GM18861 (cell line): ENCODE measurements around the gene SSBP1.
"Not testable (repeated sequence)": the region's sequence is repeated elsewhere in the genome, so short reads cannot be mapped to it uniquely, and the experiment has no call there.

ENCODE experiments used
- ATAC-seq: cut with Tn5 transposase; IDR thresholded peaks from one replicate; pipeline ENCODE4 v1.9.1; 2021; ENCODE audit not compliant: unreplicated experiment

The SSBP1 gene, protein sequence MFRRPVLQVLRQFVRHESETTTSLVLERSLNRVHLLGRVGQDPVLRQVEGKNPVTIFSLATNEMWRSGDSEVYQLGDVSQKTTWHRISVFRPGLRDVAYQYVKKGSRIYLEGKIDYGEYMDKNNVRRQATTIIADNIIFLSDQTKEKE

DNA sequence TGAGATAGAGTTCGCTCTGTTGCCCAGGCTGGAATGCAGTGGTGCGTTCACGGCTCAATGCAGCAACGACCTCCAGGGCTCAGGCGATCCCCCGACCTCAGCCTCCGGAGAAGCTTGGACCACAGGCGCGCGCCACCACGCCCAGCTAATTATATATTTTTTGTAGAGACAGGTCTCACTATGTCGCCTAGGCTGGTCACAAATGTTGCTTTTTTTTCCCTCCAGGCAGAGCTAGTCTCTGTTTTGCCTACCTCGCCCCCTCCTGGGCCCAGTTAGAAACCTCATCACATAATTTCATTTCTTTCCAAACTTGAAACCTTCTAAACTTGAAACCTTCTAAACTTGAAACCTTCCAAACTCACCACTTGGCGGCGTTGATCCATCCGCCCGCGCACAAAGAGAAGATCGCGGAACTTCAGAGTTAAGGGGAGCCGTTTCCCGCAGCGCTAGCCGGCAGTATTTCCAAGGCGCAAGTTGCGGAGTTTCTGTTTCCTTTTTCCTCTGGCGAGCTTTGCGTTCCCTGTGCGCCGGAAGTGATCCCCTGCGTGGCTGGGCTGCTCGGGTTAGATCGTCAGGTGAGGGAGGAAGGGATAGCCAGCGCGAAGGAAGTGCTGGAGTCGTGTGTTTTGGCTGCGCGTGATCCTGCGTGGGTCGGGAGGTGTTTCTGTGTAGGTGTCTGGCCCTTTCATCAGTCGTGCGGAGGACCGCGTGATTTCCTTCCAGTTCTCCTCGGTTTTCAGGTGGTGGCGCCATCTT lies at the start of gene SSBP1:
TSS of gene SSBP1 (plus strand) at position 523 of the 756 bp plus-strand sequence. CDS start 809 bp downstream, outside the sequence.
- peak; percentile 88 for ATAC-seq

DNA sequence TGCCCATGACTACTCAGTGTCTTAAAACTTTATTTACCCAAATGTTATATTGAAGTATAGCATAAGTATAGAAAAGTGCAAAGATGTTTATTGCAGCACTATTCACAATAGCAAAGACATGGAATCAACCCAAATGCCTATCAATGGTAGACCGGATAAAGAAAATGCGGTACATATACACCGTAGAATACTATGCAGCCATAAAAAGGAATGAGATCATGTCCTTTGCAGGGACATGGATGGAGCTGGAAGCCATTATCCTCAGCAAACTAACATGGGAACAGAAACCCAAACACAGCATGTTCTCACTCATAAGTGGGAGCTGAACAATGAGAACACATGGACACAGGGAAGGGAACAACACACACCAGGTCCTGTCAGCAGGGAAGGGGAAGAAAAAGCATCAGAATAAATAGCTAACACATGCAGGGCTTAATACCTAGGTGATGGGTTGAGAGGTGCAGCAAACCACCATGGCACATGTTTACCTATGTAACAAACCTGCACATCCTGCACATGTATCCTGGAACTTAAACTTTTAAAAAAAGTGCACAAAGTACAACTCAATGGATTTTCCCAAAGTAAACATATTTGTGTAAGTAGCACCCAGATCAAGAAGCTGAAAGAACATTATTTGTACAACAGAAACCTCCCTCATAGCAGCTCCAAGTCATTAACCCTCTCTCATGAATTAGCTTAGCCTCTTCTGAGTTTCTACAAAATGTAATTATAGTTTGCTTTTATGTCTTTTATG lies 48.9 kb upstream of the SSBP1 start:
- not testable (repeated sequence) for ATAC-seq

DNA sequence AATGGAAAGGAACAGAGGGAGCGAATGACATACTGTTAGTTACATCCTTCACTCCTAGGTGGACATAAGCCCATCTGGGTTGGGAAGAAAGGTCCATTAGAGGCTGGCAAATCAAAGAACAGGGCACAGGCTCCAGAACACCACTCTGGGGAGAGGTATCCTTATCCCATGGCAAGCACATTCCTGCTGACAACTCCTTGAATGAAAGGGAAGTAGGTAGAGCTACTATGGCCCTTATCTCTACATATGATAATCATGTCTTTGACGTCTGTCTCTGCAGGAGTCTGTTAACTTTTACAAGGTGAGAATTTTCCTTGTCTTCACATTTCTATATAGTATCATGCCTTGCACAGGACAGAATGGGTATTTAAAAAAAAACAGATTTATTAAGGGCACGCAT lies 46.6 kb upstream of the SSBP1 start:
- ATAC-seq: no peak

DNA sequence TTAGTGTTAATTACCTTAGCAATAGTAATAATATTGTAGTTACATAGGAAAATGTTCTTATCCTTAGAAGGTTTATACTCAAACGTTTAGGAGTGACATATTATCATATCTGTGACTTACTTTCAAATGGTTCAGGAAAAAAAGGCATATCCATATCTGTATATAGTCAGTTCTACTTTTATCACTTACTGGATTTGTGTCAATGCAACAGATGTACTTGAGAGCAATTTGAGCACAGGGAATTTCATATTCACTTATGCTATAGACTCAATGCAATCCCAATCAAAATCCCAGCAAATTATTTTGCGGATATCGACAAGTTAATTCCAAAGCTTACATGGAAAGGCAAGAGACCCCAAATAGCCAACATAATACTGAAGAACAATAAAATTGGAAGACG lies 46.2 kb upstream of the SSBP1 start:
- no peak for ATAC-seq

DNA sequence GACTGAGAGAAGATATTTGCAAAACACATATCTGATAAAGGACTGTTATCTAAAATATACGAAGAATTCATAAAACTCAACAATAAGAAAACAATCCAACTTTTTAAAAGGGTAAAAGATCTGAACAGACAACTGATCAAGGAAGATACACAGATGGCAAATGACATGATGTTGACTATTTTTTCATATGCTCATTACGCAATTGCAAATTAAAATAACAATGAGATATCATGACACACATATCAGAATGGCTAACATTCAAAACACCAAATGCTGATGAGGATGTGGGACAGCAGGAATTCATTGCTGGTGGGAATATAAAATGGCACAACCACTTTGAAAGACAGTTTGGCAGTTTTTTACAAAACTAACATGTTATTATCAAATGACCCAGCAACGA lies 45.1 kb upstream of the SSBP1 start:
- no peak for ATAC-seq

DNA sequence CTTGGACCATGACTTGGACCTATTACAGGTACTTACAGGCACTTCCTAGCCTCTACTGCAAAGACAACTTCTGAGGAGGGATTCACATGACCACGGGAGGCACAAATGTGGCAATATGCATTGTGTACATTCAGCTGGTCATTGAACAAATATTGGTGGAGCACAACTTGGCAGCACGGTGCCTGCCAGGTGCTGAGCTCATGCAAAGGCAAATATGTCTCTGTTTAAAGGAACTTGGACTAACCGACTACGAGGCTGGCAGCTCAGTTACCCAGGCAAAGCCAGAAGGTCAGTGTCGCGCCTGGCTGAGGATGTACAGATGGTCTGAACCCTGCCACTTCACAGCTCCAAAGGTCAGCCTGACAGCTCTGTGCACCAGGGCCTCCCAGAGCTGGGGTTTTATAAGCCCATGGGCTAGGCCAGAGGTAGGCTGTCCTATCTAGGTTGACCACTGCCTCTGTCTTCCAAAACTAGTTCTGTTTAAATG lies 42.3 kb upstream of the SSBP1 start:
- ATAC-seq: peak; percentile 37

DNA sequence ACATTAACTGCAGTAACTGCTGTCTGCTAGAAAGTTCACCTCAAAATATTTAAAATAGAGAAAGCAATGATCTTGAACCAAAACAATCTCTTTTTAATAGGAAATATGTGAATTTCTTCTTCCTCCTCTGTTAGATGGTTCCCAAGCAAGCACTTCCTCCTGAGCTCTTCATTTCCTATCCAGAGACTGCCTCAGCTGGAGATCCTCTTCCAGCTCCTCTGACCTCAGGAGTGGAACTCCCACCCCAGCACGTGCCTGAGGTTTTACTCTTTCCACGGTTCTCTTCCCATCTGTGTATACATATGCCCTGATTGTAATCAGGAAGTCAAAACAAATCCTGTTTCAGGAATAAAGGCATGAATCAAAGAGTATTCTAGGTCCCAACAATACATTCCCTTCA lies 41.8 kb upstream of the SSBP1 start:
- no peak for ATAC-seq

DNA sequence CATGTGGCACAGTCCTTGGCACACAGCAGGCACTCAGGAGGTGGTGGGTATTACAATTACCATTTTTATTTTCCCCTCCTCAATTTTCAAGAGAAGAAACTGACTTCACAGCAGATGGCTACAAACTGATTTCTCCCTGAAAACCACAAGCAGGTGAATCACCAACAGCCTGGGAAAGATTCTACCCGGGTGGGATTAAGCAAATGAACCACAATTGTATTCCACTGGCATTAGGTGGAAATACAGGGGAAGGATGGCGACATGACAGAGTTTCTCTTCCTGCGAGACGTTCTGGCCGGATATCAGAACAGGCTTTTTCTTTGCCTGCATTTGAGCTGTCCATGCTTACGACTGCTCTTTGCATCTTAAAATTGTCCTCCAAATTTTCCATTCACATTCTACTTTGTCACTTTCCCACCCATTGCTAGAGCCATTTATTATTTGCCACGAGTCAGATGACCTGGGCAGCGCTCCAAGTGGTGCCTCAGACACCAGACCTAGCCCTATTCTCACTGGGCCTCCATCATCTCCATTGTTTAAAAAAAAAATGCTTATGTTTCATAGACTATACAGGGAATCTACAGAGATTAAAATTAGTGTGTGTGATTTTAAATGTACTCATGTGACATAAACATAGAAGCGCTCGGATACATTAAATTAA lies 40.8 kb upstream of the SSBP1 start:
- ATAC-seq: no peak

DNA sequence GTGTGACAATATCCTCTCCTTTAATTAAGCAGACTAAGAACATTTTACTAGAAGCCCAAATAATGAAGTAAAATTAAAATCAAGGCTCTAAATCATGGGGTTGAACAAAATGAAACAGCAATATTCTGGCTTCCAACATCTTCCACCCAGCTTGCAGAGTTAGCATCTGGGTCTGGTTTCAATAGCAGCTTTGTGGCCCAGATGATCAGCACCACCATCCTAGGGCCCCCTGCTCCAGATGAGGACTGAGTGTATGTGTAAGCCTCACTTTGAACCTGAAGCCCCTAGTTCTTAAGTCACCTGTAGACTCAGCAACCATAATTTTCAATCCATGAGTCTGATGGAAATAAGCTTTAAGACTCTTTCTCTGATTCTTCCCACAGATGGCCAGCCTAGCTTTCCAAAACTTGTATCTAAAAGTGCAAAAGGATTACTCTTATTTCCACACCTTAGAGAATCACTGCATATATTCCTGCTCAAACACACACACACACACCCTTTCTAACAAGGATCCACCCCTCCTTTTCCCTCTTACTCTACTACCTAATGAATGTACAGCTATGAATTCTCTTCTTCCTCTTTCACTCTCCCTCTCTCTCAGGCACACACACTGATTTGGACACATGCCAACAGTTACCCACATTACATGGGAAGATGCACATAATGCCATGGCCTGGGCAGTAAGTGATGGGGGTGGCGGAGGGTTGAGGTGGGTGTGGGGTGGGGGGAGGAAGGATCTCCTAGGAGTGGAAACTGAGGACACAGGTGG lies 39.7 kb upstream of the SSBP1 start:
- no peak for ATAC-seq

DNA sequence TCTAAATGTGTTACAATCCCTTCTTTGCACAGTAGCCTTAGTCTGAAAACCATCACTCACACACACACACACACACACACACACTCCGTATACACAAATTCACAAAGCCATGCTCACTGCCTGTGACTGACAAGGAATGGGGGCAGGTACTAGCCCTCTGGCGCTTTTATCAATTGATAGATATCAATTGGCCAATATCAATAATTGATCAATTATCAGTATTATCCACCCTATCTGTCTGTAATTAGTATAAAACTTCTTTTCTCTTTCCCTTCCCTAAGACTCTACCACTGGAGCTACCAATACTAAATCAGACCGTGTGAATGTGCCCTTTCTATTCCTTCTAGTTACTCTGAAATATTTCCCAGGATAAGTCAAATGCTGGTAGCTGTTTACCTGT lies 38.3 kb upstream of the SSBP1 start:
- no peak for ATAC-seq

DNA sequence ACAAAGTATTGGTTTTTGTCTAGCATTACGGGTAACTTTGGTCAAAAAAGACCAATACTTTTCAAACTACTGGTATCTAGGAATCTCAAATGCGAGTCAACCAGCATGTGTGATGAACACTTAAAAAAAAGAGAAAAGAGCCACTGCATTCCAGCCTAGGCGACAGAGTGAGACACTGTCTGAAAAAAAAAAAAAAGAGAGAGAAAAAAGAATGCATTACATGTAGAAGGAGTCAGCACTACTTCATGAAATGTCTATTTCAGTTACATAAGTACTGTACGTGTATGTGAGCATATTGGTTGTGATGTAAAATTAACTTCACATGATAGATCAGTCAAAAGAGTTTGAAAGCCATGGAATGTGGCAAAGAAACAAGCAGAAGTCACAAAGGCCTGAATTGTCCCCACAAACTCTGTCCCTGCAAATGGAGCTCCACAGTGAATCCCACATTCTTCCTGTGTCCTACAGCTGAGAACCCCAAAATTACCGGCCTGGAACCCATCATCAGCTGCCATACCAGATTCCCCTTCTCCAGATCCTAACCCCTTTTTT lies 37.8 kb upstream of the SSBP1 start:
- no peak for ATAC-seq

DNA sequence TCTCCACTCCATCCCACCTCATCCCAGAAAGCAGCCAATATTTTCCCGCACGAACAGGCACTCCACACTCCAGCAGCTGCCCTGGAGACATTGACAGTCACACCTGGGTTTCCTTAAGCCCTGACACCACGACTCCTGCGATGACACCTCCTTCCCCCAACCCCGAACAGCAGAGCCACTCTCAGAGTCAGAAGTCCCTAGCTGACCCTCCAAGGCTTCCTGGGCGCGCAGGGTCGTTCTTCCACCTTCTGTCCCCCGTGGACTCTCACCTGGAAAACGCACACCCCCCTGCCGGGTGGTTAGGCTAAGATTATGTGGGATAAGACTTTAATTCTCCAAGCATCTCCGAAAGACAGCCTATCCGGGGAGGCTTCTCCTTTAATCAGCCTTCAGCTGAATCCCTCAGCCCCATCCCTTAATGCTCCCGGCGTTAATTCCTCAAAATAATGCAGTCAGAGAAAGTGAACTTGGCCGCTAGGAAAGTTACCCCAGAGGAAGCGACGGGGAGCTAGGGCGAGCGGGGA lies 37.2 kb upstream of the SSBP1 start:
- ATAC-seq: no peak

DNA sequence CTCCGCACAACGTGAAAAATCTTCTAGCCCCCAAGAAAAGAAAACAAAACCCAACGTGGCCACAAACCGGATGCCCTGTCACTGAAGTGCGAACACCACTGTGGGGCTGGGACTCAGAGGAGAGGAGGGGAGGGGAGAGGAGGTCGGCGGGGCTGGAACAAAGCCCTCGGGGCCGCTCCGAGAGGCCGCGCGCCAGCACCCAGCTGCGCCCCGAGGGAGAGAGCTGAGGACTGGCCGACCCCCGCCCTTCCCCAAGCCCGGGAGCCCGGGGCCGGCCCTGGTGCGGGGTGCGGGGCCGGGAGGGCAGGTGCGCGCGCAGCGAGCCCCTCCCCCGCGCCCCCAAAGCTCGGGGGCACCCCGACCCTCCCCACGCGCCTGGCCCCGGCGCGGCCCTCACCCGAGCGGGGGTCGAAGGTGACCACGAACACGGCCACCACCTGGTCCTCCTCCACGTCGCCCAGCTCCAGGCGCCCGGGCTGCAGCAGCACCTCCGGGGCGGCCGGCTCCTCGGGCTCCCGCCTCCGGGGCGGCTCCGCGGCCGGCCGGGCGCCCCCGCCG lies 36.6 kb upstream of the SSBP1 start:
- peak; percentile 61 for ATAC-seq

DNA sequence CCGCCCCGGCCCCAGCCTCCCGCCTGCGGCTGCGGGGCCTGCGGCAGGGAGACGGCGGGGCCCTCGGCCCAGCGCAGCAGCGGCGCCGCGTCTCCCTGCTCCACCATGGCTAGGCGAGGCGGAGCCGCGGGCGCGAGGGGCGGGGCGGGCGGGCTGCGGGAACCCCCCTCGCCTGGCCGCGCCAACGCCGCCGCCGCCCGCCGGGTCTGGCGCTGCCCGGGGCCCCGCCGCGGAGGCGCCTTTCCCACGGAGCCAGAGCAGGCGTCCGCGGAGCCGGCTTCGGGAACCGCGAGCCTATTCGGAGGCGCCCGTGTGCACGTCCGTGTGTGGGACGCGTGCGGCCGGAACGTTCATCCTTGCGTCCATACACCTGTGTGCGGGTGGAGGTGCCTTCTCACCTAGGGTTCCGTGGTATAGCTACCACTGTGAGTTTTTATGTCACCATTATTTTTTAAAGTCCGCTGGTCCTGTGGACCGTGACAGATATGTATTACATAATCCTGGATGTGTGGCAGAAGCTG lies 36.1 kb upstream of the SSBP1 start, which contains the start of gene DENND11:
TSS of gene DENND11 (minus strand) at position 120 of the 521 bp plus-strand sequence. CDS start at position 107, 13 bp downstream.
- peak; percentile 53 for ATAC-seq

DNA sequence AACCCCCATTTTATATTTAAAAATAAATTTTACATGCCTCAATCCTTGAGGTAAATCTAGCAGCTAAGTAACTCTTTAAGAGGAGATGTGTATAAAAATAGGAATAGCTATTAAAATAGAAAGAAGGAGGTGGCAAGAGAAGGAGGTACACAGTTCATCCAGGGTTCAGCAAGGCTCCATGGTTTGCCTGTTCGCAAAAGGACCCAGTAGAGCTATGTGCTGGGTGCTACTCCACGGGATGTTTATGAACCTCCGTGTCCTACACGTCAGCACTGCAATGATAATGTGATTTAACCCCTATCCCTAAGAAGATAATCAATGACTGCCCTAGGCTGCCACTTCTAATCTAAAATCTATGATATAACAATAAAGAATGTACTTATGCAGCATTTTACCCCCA lies 35.3 kb upstream of the SSBP1 start:
- ATAC-seq: no peak

DNA sequence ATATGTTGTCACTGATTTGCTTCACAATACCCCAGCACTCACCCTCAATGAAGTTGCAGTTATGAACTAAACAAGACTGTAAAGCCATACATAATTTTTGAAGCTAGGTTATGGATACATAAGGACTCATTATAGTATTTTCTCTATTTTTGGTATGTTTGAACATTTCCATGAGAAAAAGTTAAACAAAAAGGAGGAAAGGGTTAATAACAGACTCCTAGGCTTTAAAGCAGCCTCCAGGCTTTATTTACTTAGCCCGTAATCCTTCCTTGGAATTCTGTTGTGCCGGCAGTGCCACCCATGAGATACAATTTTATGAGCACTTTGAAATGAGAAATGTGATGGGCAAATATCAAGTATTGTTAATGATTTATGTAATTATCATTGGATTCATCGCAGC lies 34.0 kb upstream of the SSBP1 start:
- no peak for ATAC-seq

DNA sequence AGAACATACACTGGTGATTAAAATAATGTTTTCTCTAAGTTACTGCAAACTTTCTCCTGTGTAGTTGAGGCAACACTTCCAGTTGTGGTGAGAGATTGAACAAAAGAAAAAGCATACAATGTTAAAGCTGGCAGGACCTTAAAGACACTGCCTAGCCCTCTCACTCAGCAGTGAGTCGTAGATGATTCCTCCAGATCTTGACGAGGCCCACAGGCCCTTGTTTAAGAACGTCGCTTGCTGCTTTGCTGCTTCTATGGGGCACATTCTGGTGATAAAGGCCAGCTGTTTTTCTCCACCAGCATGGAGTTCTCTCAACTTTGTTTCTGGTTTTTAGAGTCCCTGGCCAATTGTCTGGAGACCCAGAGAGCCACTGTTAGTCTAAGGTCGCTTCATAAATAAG lies 33.4 kb upstream of the SSBP1 start:
- ATAC-seq: no peak

DNA sequence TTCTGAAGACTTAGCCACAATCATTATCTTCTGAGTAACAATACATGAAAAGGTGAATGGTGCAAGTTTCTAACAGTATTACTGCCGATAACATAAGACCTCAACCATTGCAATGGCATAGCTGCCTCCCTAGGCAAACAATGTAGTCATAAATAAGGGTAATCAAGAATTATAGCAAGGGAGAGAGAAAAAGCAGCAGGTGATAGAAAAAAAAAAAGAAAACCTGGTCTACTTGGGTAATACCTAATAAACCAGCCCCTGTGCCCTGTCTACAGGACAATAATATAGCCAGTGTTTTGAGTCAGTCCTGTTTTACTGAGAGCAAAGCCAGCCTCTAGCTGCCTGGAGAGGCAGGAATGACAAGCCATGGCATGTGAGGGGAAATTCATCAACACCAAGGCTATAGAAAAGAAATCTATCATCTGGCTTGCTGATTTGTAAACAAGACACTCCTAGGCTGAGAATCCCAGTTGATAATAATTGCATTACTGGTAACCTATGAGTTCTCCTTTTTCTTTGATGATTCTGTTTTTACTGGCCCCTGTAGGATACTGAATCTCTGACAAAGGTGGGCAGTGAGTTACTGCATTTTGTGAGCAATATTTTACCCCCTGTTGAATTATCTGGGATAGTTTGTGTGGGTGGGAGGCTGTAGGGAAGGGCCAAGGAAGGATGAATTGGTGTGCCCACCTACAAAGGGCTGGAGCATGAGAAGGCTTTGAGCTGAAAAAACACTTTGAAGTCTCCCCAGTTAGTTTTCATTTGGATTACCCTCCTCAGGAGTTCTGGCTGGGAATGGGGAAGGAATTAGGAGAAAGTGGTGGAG lies 31.7 kb upstream of the SSBP1 start:
- ATAC-seq: no peak

DNA sequence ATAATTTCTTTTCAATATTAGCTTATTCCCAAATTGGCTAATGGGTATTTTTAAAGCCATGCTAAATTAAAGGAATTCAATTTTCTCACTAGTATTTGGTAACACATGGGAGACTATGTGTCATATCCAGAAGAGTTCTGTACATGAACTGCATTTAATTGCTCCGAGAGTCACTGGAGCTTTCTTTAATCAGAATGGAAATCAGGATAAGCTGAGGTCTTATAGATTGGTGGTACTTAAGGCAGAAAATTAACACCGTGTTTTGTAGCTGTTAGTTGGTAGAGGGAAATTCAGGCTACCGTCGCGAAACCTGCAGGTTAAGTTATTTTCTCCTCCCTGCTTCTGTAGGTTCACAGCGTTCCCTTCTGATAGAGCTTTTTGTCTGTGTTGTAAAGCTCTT lies 29.8 kb upstream of the SSBP1 start, which contains the start of gene WEE2:
TSS of gene WEE2 (plus strand) at position 3 of the 400 bp plus-strand sequence. CDS start 406 bp downstream, outside the sequence.
- ATAC-seq: no peak
